Neural progenitor cell (in vitro differentiated cells): ENCODE data around the gene MYO7B.

Experiments
- EZH2 ChIP-seq: fragments of 200-600 bp; sonication (generic); IDR thresholded peaks from 2 replicates; pipeline ENCODE4 v1.6.1; 2017; ENCODE audit warnings: antibody characterized with exemption, mild to moderate bottlenecking, moderate library complexity
- EZH2phosphoT487 ChIP-seq: fragments of 200-600 bp; sonication (generic); IDR thresholded peaks from 2 replicates; pipeline ENCODE4 v1.6.1; 2017; ENCODE audit warnings: antibody characterized with exemption
- TF ChIP-seq, protein P1 (sequence below): fragments of 200-600 bp; sonication (generic); IDR thresholded peaks from 2 replicates; pipeline ENCODE4 v1.5.1; 2017; ENCODE audit warnings: antibody characterized with exemption, mild to moderate bottlenecking

DNA sequence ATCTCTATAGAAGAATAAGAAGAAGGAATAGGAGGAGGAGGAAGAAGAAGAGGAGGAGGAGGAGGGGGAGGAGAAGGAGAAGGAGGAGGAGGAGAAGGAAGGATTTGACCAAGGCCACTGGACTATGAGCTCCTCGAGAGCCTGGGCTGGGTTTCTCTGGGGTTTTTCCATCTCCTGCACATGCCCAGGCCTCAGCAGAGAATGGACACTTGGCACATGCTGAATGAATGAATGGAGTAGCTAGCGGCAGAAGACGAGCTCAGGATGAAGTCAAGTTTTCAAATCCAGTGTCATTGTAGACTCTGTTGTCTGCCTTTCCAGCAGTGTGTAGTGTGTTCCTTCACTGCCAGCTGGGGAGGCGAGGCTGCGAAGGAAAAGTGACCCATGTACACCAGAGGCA, 2.2 kb downstream of the MYO7B start:
- TF ChIP-seq, protein P1, sequence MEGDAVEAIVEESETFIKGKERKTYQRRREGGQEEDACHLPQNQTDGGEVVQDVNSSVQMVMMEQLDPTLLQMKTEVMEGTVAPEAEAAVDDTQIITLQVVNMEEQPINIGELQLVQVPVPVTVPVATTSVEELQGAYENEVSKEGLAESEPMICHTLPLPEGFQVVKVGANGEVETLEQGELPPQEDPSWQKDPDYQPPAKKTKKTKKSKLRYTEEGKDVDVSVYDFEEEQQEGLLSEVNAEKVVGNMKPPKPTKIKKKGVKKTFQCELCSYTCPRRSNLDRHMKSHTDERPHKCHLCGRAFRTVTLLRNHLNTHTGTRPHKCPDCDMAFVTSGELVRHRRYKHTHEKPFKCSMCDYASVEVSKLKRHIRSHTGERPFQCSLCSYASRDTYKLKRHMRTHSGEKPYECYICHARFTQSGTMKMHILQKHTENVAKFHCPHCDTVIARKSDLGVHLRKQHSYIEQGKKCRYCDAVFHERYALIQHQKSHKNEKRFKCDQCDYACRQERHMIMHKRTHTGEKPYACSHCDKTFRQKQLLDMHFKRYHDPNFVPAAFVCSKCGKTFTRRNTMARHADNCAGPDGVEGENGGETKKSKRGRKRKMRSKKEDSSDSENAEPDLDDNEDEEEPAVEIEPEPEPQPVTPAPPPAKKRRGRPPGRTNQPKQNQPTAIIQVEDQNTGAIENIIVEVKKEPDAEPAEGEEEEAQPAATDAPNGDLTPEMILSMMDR = no peak
- TF ChIP-seq EZH2phosphoT487 (no peak), EZH2 (no peak)
